D721Med (cell line): ENCODE data around the gene FEM1C.
A peak's percentile ranks its signal among the peaks of the same experiment; 100 is the strongest.

Experiments used
- DNase-seq: peaks from one replicate; pipeline ENCODE4 v3.0.0; 2011; ENCODE audit warnings: low spot score; ENCODE audit not compliant: insufficient read length
- FAIRE-seq: peaks from 2 replicates; lab custom pipeline; 2011; peaks lifted over from hg19 to GRCh38; lab: Jason Lieb, UNC
- TF ChIP-seq, protein P1 (sequence below): IDR thresholded peaks from 2 replicates; pipeline ENCODE4 v1.5.1; 2012; ENCODE audit warnings: mild to moderate bottlenecking, control low read depth; ENCODE audit not compliant: insufficient read depth; ENCODE audit errors: missing control alignments

FEM1C gene

GRCh38 chr5:115522832-115523403 is 21.7 kb downstream of the FEM1C start:
- no peak for DNase-seq
- TF ChIP-seq, protein P1, sequence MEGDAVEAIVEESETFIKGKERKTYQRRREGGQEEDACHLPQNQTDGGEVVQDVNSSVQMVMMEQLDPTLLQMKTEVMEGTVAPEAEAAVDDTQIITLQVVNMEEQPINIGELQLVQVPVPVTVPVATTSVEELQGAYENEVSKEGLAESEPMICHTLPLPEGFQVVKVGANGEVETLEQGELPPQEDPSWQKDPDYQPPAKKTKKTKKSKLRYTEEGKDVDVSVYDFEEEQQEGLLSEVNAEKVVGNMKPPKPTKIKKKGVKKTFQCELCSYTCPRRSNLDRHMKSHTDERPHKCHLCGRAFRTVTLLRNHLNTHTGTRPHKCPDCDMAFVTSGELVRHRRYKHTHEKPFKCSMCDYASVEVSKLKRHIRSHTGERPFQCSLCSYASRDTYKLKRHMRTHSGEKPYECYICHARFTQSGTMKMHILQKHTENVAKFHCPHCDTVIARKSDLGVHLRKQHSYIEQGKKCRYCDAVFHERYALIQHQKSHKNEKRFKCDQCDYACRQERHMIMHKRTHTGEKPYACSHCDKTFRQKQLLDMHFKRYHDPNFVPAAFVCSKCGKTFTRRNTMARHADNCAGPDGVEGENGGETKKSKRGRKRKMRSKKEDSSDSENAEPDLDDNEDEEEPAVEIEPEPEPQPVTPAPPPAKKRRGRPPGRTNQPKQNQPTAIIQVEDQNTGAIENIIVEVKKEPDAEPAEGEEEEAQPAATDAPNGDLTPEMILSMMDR = no peak
- peak; percentile 72 for FAIRE-seq

DNA sequence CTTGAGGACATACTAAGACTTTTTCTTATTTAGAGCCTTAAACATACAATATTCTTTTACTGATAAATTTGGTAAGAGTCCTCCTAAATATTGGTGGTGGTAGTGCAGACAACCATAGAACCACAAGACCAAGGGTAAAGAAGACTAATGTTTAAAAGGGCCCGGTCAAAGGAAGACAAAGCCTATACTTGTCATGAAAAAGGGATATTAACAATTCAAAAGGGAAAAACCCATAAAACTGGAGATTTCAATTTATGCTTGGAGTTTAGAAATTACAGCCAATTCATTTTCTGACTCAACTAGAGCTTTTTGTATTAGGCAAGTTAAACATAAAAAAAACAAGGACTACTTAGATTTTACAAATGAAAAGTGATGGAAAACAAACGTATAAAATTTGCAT is 24.4 kb downstream of the FEM1C start:
- DNase-seq (no peak), FAIRE-seq (no peak)
- TF ChIP-seq, protein P1 = no peak

- FAIRE-seq (no peak), DNase-seq (no peak)
- TF ChIP-seq, protein P1 = no peak
These were observed 28.2 kb downstream of the FEM1C start for GRCh38 chr5:115516372-115516771.

DNA sequence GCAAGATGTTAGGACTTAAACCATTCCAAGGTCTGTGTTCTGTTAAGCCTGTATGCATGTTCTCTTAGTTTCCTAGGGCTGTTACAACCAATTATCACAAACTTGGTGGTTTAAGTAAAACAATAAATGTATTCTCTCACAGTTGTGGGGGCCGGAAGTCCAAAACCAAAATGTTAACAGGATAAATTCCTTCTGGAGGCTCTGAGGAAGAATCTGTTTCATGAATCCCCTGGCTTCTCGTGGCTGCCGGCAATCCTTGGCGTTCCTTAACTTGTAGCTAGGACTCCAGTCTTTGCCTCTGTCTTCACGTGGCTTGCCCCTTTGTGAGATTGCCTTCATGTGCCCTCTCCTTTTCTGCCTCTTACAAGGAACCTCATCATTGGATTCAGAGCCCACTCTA is 30.4 kb downstream of the FEM1C start:
- DNase-seq (no peak), FAIRE-seq (no peak)
- TF ChIP-seq, protein P1 = no peak

DNA sequence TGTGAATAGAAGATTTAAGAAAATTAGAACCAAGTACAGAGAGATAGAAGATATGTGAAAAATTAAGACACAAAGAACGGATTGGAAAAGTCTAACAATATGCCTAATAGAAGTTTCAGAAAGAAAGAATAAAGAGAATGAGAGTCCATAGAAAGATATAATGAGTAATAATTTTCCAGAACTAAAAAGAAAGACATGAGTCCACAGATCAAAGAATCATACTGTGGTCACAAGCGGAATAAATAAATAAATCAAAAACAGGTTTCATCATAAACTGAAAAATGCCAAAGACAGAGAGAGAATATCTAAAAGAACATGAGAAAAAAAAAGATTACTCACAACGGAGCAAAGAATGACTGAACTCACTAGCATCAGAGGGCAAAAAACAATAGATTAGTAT is 32.9 kb downstream of the FEM1C start:
- FAIRE-seq (no peak), DNase-seq (no peak)
- TF ChIP-seq, protein P1 = no peak

GRCh38 chr5:115510145-115510645 is 34.4 kb downstream of the FEM1C start:
- TF ChIP-seq, protein P1 = no peak
- DNase-seq (no peak), FAIRE-seq (no peak)

- TF ChIP-seq, protein P1 = no peak
- FAIRE-seq (no peak), DNase-seq (no peak)
These were observed 35.0 kb downstream of the FEM1C start for GRCh38 chr5:115509547-115509946.
